ENCODE measurements around the gene AZI2. TPM values are rescaled to one million over a fixed set of nuclear protein-coding genes. Genes with fewer than 3 reads are reported as not detected.

AZI2 gene
- total RNA-seq, 1 donor from 2014 or later = 74.0 TPM

- Mint-ChIP-seq H3K27me3 (ENCODE audit: insufficient read depth, low read depth) (peaks cover 4% of the 10 kb centered on the region), H3K9me3 (peaks cover 15% of the 10 kb centered on the region), H3K27ac (peak overlapping the region; percentile 99), H3K36me3 (peaks cover 11% of the 10 kb centered on the region), H3K4me1 (peaks cover 39% of the 10 kb centered on the region), H3K4me3 (peak overlapping the region; percentile 95)
- Histone ChIP-seq H2AFZ (replicated peaks) (peak overlapping the region; percentile 83), H3K4me1 (peaks cover 10% of the 10 kb centered on the region), H3K4me3 (peak overlapping the region; percentile 59), H3K27me3 (no peaks in the 10 kb centered on the region), H3K4me2 (peak overlapping the region; percentile 88), H3K9ac (peak overlapping the region; percentile 64), H3K9me3 (ENCODE audit: low read depth) (no peaks in the 10 kb centered on the region), H4K20me1 (ENCODE audit: low read depth) (peaks cover 18% of the 10 kb centered on the region), H3F3A (ENCODE audit: low read depth) (peaks cover 16% of the 10 kb centered on the region), H3K79me2 (ENCODE audit: low read depth) (peaks cover 61% of the 10 kb centered on the region), H3K36me3 (no peaks in the 10 kb centered on the region), H3K27ac (peak overlapping the region; percentile 95)
- peak; percentile 2 for DNase-seq (ENCODE audit: low spot score)
- no peak for TF ChIP-seq EZH2 (IDR thresholded peaks at IDR 0.05)
- TF ChIP-seq CTCF (IDR thresholded peaks at IDR 0.05) = no peak
- no peak for TF ChIP-seq EZH2phosphoT487 (IDR thresholded peaks at IDR 0.05)
Observed at GRCh38 chr3:28347374-28348264, 1.0 kb downstream of the AZI2 start.

- Histone ChIP-seq H2AFZ (replicated peaks) (no peak overlapping the region), H3K4me2 (no peak overlapping the region), H3K79me2 (ENCODE audit: low read depth) (peaks cover 59% of the 10 kb centered on the region), H3K27ac (no peak overlapping the region), H3K4me1 (peaks cover 10% of the 10 kb centered on the region), H4K20me1 (ENCODE audit: low read depth) (peaks cover 18% of the 10 kb centered on the region), H3K9me3 (ENCODE audit: low read depth) (no peaks in the 10 kb centered on the region), H3K36me3 (no peaks in the 10 kb centered on the region), H3K27me3 (no peaks in the 10 kb centered on the region), H3K9ac (no peak overlapping the region), H3F3A (ENCODE audit: low read depth) (peaks cover 16% of the 10 kb centered on the region), H3K4me3 (no peak overlapping the region)
- peaks cover 3% of the 10 kb centered on the region for H3K36me3 Mint-ChIP-seq
- no peak overlapping the region for H3K4me3 Mint-ChIP-seq
- H3K9me3 Mint-ChIP-seq = peaks cover 2% of the 10 kb centered on the region
- H3K27me3 Mint-ChIP-seq (ENCODE audit: insufficient read depth, low read depth) = peaks cover 4% of the 10 kb centered on the region
- peaks cover 50% of the 10 kb centered on the region for H3K4me1 Mint-ChIP-seq
- DNase-seq (ENCODE audit: low spot score) = no peak
- H3K27ac Mint-ChIP-seq = no peak overlapping the region
- TF ChIP-seq CTCF (IDR thresholded peaks at IDR 0.05) (no peak), EZH2phosphoT487 (IDR thresholded peaks at IDR 0.05) (no peak), EZH2 (IDR thresholded peaks at IDR 0.05) (no peak)
Observed at GRCh38 chr3:28345690-28346089, 2.9 kb downstream of the AZI2 start.

GRCh38 chr3:28343144-28343543 lies 5.5 kb downstream of the AZI2 start:
- Histone ChIP-seq H3K4me3 (no peak overlapping the region), H3K9me3 (ENCODE audit: low read depth) (no peaks in the 10 kb centered on the region), H3K36me3 (no peaks in the 10 kb centered on the region), H3K4me2 (no peak overlapping the region), H3K27me3 (no peaks in the 10 kb centered on the region), H3K9ac (no peak overlapping the region), H3F3A (ENCODE audit: low read depth) (peaks cover 2% of the 10 kb centered on the region), H3K27ac (no peak overlapping the region), H2AFZ (replicated peaks) (no peak overlapping the region), H3K79me2 (ENCODE audit: low read depth) (peaks cover 51% of the 10 kb centered on the region), H4K20me1 (ENCODE audit: low read depth) (peaks cover 18% of the 10 kb centered on the region), H3K4me1 (peaks cover 10% of the 10 kb centered on the region)
- DNase-seq (ENCODE audit: low spot score) = no peak
- no peaks in the 10 kb centered on the region for H3K27me3 Mint-ChIP-seq (ENCODE audit: insufficient read depth, low read depth)
- no peaks in the 10 kb centered on the region for H3K9me3 Mint-ChIP-seq
- H3K4me3 Mint-ChIP-seq = no peak overlapping the region
- H3K36me3 Mint-ChIP-seq = peaks cover 4% of the 10 kb centered on the region
- H3K4me1 Mint-ChIP-seq = peaks cover 41% of the 10 kb centered on the region
- TF ChIP-seq EZH2phosphoT487 (IDR thresholded peaks at IDR 0.05) (no peak), CTCF (IDR thresholded peaks at IDR 0.05) (no peak), EZH2 (IDR thresholded peaks at IDR 0.05) (no peak)
- H3K27ac Mint-ChIP-seq = no peak overlapping the region
